OCI-LY3 (cell line): ENCODE data around the gene CRTC3.

ENCODE experiments used
- CTCF ChIP-seq: fragments of 200-600, 300-600 bp; sonication (generic); IDR thresholded peaks from 2 replicates; pipeline ENCODE4 v1.5.1; 2014; ENCODE audit warnings: antibody characterized with exemption, low read length, low read depth
- EZH2phosphoT487 ChIP-seq: fragments of 200-600 bp; shearing (Covaris generic); IDR thresholded peaks from 2 replicates; pipeline ENCODE4 v1.6.1; 2018; ENCODE audit warnings: antibody characterized with exemption, mixed run types, low read depth

- TF ChIP-seq CTCF (no peak), EZH2phosphoT487 (no peak)
Measured at GRCh38 chr15:90600954-90601353, 71.2 kb downstream of the CRTC3 start.
